ENCODE results near the gene RPGRIP1L. TPM values are rescaled to one million over a fixed set of nuclear protein-coding genes. Genes with fewer than 3 reads are reported as not detected.
A peak's percentile ranks its signal among the peaks of the same experiment; 100 is the strongest.

Gene RPGRIP1L
- total and polyA plus RNA-seq, 2 donors from 2014 or later, result 4.3 to 10.2 TPM

DNA sequence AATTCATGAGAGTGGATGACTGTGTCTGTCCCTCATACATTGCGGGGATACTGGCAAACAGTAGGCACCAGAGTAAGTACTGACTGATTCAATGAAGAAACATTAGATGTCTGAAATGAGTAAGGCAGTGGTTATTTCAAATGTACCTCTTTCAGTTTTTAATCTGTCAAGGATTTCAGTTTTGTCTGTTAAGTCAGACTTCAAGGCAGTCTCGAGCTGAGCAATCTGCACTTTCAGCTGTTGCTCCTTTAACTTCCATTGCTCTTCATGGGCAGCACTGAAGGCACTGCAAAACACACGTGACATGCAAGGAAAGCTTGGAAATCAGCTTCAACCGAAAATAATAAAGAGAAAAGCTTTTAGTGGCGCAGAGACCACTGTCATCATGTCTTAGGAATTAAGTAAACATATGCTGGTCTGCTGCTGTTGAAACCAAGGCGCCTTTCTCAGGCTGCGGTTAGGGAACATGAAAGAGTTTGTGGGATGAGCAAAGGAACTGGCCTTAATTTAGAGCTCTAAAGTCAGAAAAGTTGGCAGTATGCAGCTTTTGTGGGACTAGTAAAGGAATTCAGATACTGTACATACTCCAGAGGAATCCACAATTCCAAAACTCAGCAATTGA, 38.8 kb downstream of the RPGRIP1L start:
- no peak overlapping the region for H3K9ac ChIP-seq (ENCODE audit: low read length in 3 of 3)
- H3K36me3 ChIP-seq (ENCODE audit: control insufficient read depth in 2 of 3, insufficient read depth in 3 of 3, low read length in 3 of 3), result no peaks in the 10 kb centered on the region
- no peak overlapping the region for H3K27ac ChIP-seq (ENCODE audit: low read depth in 2 of 2, low read length in 2 of 2)
- DNase-seq (peak in 1 of 5 donors; percentile 3), FAIRE-seq (no peak)
- TF ChIP-seq, protein P1, sequence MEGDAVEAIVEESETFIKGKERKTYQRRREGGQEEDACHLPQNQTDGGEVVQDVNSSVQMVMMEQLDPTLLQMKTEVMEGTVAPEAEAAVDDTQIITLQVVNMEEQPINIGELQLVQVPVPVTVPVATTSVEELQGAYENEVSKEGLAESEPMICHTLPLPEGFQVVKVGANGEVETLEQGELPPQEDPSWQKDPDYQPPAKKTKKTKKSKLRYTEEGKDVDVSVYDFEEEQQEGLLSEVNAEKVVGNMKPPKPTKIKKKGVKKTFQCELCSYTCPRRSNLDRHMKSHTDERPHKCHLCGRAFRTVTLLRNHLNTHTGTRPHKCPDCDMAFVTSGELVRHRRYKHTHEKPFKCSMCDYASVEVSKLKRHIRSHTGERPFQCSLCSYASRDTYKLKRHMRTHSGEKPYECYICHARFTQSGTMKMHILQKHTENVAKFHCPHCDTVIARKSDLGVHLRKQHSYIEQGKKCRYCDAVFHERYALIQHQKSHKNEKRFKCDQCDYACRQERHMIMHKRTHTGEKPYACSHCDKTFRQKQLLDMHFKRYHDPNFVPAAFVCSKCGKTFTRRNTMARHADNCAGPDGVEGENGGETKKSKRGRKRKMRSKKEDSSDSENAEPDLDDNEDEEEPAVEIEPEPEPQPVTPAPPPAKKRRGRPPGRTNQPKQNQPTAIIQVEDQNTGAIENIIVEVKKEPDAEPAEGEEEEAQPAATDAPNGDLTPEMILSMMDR (IDR thresholded peaks at IDR 0.05; ENCODE audit: borderline replicate concordance, extremely low read depth, insufficient read depth), result no peak
- intact Hi-C loops (cut with DNase I), result no loop called here
- no peaks in the 10 kb centered on the region for H3K9me3 ChIP-seq (ENCODE audit: control insufficient read depth in 2 of 3, insufficient read depth in 1 of 3, low read length in 3 of 3)
- H3K4me1 ChIP-seq (ENCODE audit: control insufficient read depth in 2 of 3, insufficient read depth in 2 of 3, low read depth in 1 of 3, low read length in 3 of 3), result no peaks in the 10 kb centered on the region
- H3K27me3 ChIP-seq (ENCODE audit: control insufficient read depth, insufficient read depth, low read length), result no peaks in the 10 kb centered on the region
- no peak overlapping the region for H3K4me3 ChIP-seq (ENCODE audit: low read length in 3 of 3)

DNA sequence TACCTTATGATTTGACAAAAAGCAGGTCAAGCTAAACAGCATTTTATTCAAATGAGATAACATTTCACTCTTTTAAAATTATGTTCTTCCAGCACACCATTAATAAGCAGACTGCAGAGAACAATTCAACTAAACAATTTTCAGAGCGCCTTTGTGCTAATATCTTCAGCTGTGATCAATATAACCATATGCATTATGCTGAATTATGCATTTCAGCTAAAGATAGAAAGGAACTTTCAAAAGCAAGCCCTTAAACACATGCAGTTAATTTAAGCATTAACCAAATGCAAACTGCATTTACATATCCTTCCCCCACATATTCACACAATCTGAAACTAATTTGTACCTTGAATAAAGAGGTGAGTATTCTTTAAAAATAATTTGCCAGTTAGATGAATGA, 41.6 kb downstream of the RPGRIP1L start:
- DNase-seq (no peak), FAIRE-seq (no peak)
- TF ChIP-seq, protein P1 (IDR thresholded peaks at IDR 0.05; ENCODE audit: borderline replicate concordance, extremely low read depth, insufficient read depth), result no peak
- Histone ChIP-seq H3K27me3 (ENCODE audit: control insufficient read depth, insufficient read depth, low read length) (no peaks in the 10 kb centered on the region), H3K9me3 (ENCODE audit: control insufficient read depth in 2 of 3, insufficient read depth in 1 of 3, low read length in 3 of 3) (no peaks in the 10 kb centered on the region), H3K36me3 (ENCODE audit: control insufficient read depth in 2 of 3, insufficient read depth in 3 of 3, low read length in 3 of 3) (no peaks in the 10 kb centered on the region), H3K27ac (ENCODE audit: low read depth in 2 of 2, low read length in 2 of 2) (no peak overlapping the region), H3K4me1 (ENCODE audit: control insufficient read depth in 2 of 3, insufficient read depth in 2 of 3, low read depth in 1 of 3, low read length in 3 of 3) (no peaks in the 10 kb centered on the region), H3K4me3 (ENCODE audit: low read length in 3 of 3) (no peak overlapping the region), H3K9ac (ENCODE audit: low read length in 3 of 3) (no peak overlapping the region)
- intact Hi-C loops (cut with DNase I), result no loop called here

DNA sequence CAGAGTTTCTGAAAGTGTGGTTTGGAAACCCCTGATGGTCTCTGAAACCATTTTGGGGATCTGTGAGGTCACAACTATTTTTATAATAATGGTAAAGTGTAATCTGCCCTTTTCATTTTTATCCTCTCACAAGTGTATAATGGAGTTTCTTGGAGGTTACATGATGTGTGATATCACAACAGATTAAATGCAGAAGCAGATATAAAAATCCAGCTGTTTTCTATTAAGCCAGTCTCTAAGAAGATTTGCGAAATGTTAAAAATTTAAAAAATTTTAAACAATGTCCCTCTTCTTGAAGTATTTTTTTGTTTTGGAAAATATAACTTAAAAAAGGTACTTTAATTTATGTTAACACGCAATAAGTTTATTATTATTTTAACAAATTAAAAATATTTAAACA, 48.7 kb downstream of the RPGRIP1L start:
- Histone ChIP-seq H3K27me3 (ENCODE audit: control insufficient read depth, insufficient read depth, low read length) (no peaks in the 10 kb centered on the region), H3K9ac (ENCODE audit: low read length in 3 of 3) (no peak overlapping the region), H3K27ac (ENCODE audit: low read depth in 2 of 2, low read length in 2 of 2) (no peak overlapping the region), H3K4me1 (ENCODE audit: control insufficient read depth in 2 of 3, insufficient read depth in 2 of 3, low read depth in 1 of 3, low read length in 3 of 3) (no peaks in the 10 kb centered on the region), H3K36me3 (ENCODE audit: control insufficient read depth in 2 of 3, insufficient read depth in 3 of 3, low read length in 3 of 3) (peaks cover 0 to 2% (median 0%) of the 10 kb centered on the region in 3 donors), H3K4me3 (ENCODE audit: low read length in 3 of 3) (no peak overlapping the region), H3K9me3 (ENCODE audit: control insufficient read depth in 2 of 3, insufficient read depth in 1 of 3, low read length in 3 of 3) (no peaks in the 10 kb centered on the region)
- FAIRE-seq, result peak; percentile 88
- intact Hi-C loops (cut with DNase I), result no loop called here
- TF ChIP-seq, protein P1 (IDR thresholded peaks at IDR 0.05; ENCODE audit: borderline replicate concordance, extremely low read depth, insufficient read depth), result no peak
- DNase-seq, result no peak

DNA sequence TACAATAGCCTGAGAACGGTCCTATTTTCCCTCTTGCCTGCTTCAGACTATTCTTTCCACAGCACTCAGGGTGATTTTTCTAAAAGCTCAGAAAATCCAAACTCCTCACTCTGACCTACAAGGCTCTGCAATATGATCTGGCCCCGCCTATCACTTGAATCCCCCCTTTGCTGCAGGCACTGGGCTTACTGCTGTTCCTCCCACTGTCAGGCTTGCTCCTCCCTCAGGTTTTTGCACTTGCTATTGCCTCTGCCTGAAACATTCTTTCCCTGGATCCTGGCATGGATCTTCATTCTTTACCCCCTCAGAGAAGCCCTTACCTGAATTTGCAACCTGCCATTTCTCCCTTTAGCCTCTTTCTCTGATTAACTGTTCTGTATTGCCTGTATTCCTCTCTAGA, 52.3 kb downstream of the RPGRIP1L start:
- TF ChIP-seq, protein P1 (IDR thresholded peaks at IDR 0.05; ENCODE audit: borderline replicate concordance, extremely low read depth, insufficient read depth), result no peak
- intact Hi-C loops (cut with DNase I), result no loop called here

More for the DNA sequence above, 52.3 kb downstream of the RPGRIP1L start:
- Histone ChIP-seq H3K36me3 (ENCODE audit: control insufficient read depth in 2 of 3, insufficient read depth in 3 of 3, low read length in 3 of 3) (peaks cover 0 to 2% (median 0%) of the 10 kb centered on the region in 3 donors), H3K9ac (ENCODE audit: low read length in 3 of 3) (no peak overlapping the region), H3K9me3 (ENCODE audit: control insufficient read depth in 2 of 3, insufficient read depth in 1 of 3, low read length in 3 of 3) (no peaks in the 10 kb centered on the region), H3K4me1 (ENCODE audit: control insufficient read depth in 2 of 3, insufficient read depth in 2 of 3, low read depth in 1 of 3, low read length in 3 of 3) (no peaks in the 10 kb centered on the region), H3K4me3 (ENCODE audit: low read length in 3 of 3) (no peak overlapping the region), H3K27me3 (ENCODE audit: control insufficient read depth, insufficient read depth, low read length) (no peaks in the 10 kb centered on the region), H3K27ac (ENCODE audit: low read depth in 2 of 2, low read length in 2 of 2) (no peak overlapping the region)
- FAIRE-seq (no peak), DNase-seq (peak in 3 of 5 donors; percentile 19 to 37 (median 27))
